SK-N-SH (cell line): ENCODE results near the gene ZNF217. TPM values are rescaled to one million over a fixed set of nuclear protein-coding genes. Genes with fewer than 3 reads are reported as not detected.

Experiments
- CTCF ChIA-PET: fragments of 300-600, 350-600 bp; formaldehyde crosslinking; extraction: SDS; loops from one replicate; lab custom pipeline; 2021; lab: Yijun Ruan, JAX
- POLR2A ChIA-PET: fragments of 350-600 bp; sonication (Branson Sonifier 250); formaldehyde crosslinking; extraction: SDS; loops from one replicate; lab custom pipeline; 2020; ENCODE audit warnings: antibody characterized with exemption, inconsistent platforms; lab: Yijun Ruan, JAX
- DNase-seq: peaks from one replicate; pipeline ENCODE4 v3.0.0; 2012
- H2AFZ ChIP-seq: fragments of 200-600 bp; sonication (generic); 2 replicates; pipeline ENCODE4 v1.8.1; 2016; ENCODE audit warnings: antibody characterized with exemption, mild to moderate bottlenecking, low read depth
- H3F3A ChIP-seq: fragments of 200-600 bp; sonication (generic); replicated peaks from 2 replicates; pipeline ENCODE3; 2016; ENCODE audit warnings: antibody characterized with exemption, mild to moderate bottlenecking; ENCODE audit not compliant: insufficient read depth
- H3K27ac ChIP-seq, 2 experiments: fragments of 200-500 bp in 1 of 2; fragments of 200-600 bp in 1 of 2; sonication (Bioruptor generic) in 1 of 2; sonication (generic), shearing (Covaris generic) in 1 of 2; 2 replicates each; pipeline versions ENCODE4 v1.5.1 to v1.6.1; 2014 to 2016; ENCODE audit warnings: low read depth in 2 of 2, inconsistent platforms in 1 of 2, low read length in 1 of 2, mild to moderate bottlenecking in 1 of 2, mixed read lengths in 1 of 2
- H3K27me3 ChIP-seq: fragments of 200-600 bp; sonication (generic), shearing (Covaris generic); 2 replicates; pipeline ENCODE4 v1.6.1; 2016; ENCODE audit warnings: mixed run types; ENCODE audit not compliant: insufficient read depth
- H3K36me3 ChIP-seq, 2 experiments: fragments of 200-500 bp in 1 of 2; fragments of 200-600 bp in 1 of 2; sonication (Bioruptor generic) in 1 of 2; sonication (generic) in 1 of 2; replicated peaks in 1 of 2; 2 replicates each; pipeline versions ENCODE3 to v1.5.1; 2014 to 2016; ENCODE audit warnings: low read length in 1 of 2, mild to moderate bottlenecking in 1 of 2; ENCODE audit not compliant: insufficient read depth in 2 of 2, control insufficient read depth in 1 of 2
- H3K4me1 ChIP-seq, 2 experiments: fragments of 200-500 bp in 1 of 2; fragments of 200-600 bp in 1 of 2; sonication (Bioruptor generic) in 1 of 2; sonication (generic), shearing (Covaris generic) in 1 of 2; 2 replicates each; pipeline versions ENCODE4 v1.5.1 to v1.6.1; 2014 to 2016; ENCODE audit warnings: low read depth in 1 of 2, low read length in 1 of 2, mixed run types in 1 of 2; ENCODE audit not compliant: insufficient read depth in 2 of 2, control insufficient read depth in 1 of 2
- H3K4me2 ChIP-seq: fragments of 200-600 bp; sonication (generic), shearing (Covaris generic); 2 replicates; pipeline ENCODE4 v1.6.1; 2017; ENCODE audit warnings: mixed run types
- H3K4me3 ChIP-seq, 2 experiments: fragments of 200-500 bp in 1 of 2; fragments of 200-600 bp in 1 of 2; sonication (Bioruptor generic) in 1 of 2; sonication (generic), shearing (Covaris generic) in 1 of 2; 2 replicates each; pipeline versions ENCODE4 v1.5.1 to v1.8.1; 2014 to 2016; ENCODE audit warnings: low read depth in 2 of 2, inconsistent platforms in 1 of 2, low read length in 1 of 2, mild to moderate bottlenecking in 1 of 2, mixed read lengths in 1 of 2, moderate library complexity in 1 of 2
- H3K79me2 ChIP-seq: fragments of 200-600 bp; sonication (generic); 2 replicates; pipeline ENCODE4 v1.8.1; 2017; ENCODE audit warnings: mild to moderate bottlenecking; ENCODE audit not compliant: insufficient read depth
- H3K9ac ChIP-seq: fragments of 200-600 bp; sonication (generic); 2 replicates; pipeline ENCODE4 v1.6.1; 2017; ENCODE audit warnings: mixed run types
- H3K9me2 ChIP-seq: fragments of 200-600 bp; sonication (generic); 2 replicates; pipeline ENCODE4 v1.6.1; 2017; ENCODE audit warnings: mixed run types
- H3K9me3 ChIP-seq: fragments of 200-600 bp; sonication (generic); 2 replicates; pipeline ENCODE4 v1.6.1; 2017; ENCODE audit warnings: mixed run types, mild to moderate bottlenecking, moderate library complexity
- H4K20me1 ChIP-seq: fragments of 200-600 bp; sonication (generic); 2 replicates; pipeline ENCODE4 v1.6.1; 2017; ENCODE audit warnings: mild to moderate bottlenecking, mixed run types; ENCODE audit not compliant: insufficient read depth
- ELF1 ChIP-seq: IDR thresholded peaks from 2 replicates; pipeline ENCODE4 v1.4.0; 2012
- FOSL2 ChIP-seq: IDR thresholded peaks from 2 replicates; pipeline ENCODE4 v1.4.0; 2012; ENCODE audit warnings: low read depth, mild to moderate bottlenecking, moderate library complexity, borderline replicate concordance
- FOXJ3 ChIP-seq: sonication (generic); formaldehyde crosslinking; IDR thresholded peaks from 2 replicates; pipeline ENCODE4 v1.5.1; 2020; ENCODE audit warnings: mild to moderate bottlenecking, missing genetic modification reagents
- FOXM1 ChIP-seq: IDR thresholded peaks from 2 replicates; pipeline ENCODE4 v1.4.0; 2012; ENCODE audit warnings: low read depth, mild to moderate bottlenecking
- GABPA ChIP-seq: IDR thresholded peaks from 2 replicates; pipeline ENCODE4 v1.4.0; 2012; ENCODE audit warnings: low read depth, mild to moderate bottlenecking
- IRF3 ChIP-seq: fragments of 150-350 bp; IDR thresholded peaks from 2 replicates; pipeline ENCODE4 v1.6.1; 2016; ENCODE audit warnings: mild to moderate bottlenecking, low read depth, low read length
- JUND ChIP-seq: IDR thresholded peaks from 2 replicates; pipeline ENCODE4 v1.4.0; 2012
- MAX ChIP-seq: IDR thresholded peaks from 2 replicates; pipeline ENCODE4 v1.4.0; 2012; ENCODE audit warnings: low read depth
- MXI1 ChIP-seq: IDR thresholded peaks from 2 replicates; pipeline ENCODE4 v1.6.1; 2012; ENCODE audit warnings: mild to moderate bottlenecking, low read depth, low read length, improper control_type of control experiment
- NRF1 ChIP-seq: IDR thresholded peaks from 2 replicates; pipeline ENCODE4 v1.6.1; 2012; ENCODE audit warnings: low read depth, mild to moderate bottlenecking, low read length
- POLR2AphosphoS5 ChIP-seq: IDR thresholded peaks from 2 replicates; pipeline ENCODE4 v1.6.1; 2012; ENCODE audit warnings: low read depth, low read length
- RAD21 ChIP-seq: IDR thresholded peaks from 2 replicates; pipeline ENCODE4 v1.6.1; 2012; ENCODE audit warnings: mild to moderate bottlenecking, low read length
- SIN3A ChIP-seq: IDR thresholded peaks from 2 replicates; pipeline ENCODE4 v1.6.1; 2012; ENCODE audit warnings: low read depth, mild to moderate bottlenecking, low read length, moderate library complexity, borderline replicate concordance
- TAF1 ChIP-seq: IDR thresholded peaks from 2 replicates; pipeline ENCODE4 v1.6.1; 2012; ENCODE audit warnings: low read depth, mild to moderate bottlenecking, low read length, moderate library complexity, borderline replicate concordance
- TCF12 ChIP-seq: IDR thresholded peaks from 2 replicates; pipeline ENCODE4 v1.4.0; 2012
- USF2 ChIP-seq: fragments of 150-350 bp; IDR thresholded peaks from 2 replicates; pipeline ENCODE4 v1.6.1; 2017; ENCODE audit warnings: antibody characterized with exemption, low read length, low read depth, borderline replicate concordance
- YY1 ChIP-seq: IDR thresholded peaks from 2 replicates; pipeline ENCODE4 v1.4.0; 2012; ENCODE audit warnings: low read depth, mild to moderate bottlenecking
- WGBS: methylation state at CpG from one replicate; pipeline ENCODE4 v1.1.6; 2017; ENCODE audit warnings: low lambda C conversion rate; 5-methylcytosine and 5-hydroxymethylcytosine counted together
- polyA plus RNA-seq, 3 experiments: library from polyadenylated mRNA; depleted of rRNA; stranded (reverse); fragments of >200 nt; gene quantifications; 2 replicates each; pipeline ENCODE4 v1.2.3, GENCODE V29; 2012
- small RNA-seq, 7 experiments: library from RNA; depleted of rRNA; stranded (forward); fragments of <200 nt; gene quantifications; one replicate each; pipeline ENCODE3, GENCODE V24; 2012
- TF ChIP-seq, protein P1 (sequence below): IDR thresholded peaks from 2 replicates; pipeline ENCODE4; 2012

The ZNF217 gene
- polyA plus RNA-seq, 1 of the 3 experiments (the other 2 are of a cell fraction): 6.9 TPM

DNA sequence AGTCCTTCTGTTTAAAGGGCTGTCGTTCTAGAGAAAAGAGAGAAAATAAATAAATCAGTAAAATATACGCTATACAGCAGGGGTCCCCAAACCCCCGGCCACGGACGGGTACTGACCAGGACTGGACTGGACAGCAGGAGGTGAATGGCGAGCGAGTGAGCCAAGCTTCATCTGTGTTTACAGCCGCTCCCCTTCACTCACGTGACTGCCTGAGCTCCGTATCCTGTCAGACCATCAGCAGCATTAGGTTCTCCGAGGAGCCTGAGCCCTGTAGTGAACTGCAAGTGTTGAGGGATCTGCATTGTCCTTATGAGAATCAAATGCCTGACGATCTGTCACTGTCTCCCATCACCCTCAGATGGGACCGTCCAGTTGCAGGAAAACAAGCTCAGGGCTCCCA, 76.5 kb downstream of the ZNF217 start:
- Histone ChIP-seq H3K27ac (no peak overlapping the region), H3K4me3 (no peak overlapping the region), H3K4me1 (no peaks in the 10 kb centered on the region), H3K9me3 (no peaks in the 10 kb centered on the region), H3K36me3 (no peaks in the 10 kb centered on the region), H3K4me2 (no peak overlapping the region), H3K27me3 (no peaks in the 10 kb centered on the region), H3F3A (no peaks in the 10 kb centered on the region), H3K9me2 (no peaks in the 10 kb centered on the region)
- POLR2A ChIA-PET: no interaction called here
- DNase-seq: no peak
- CTCF ChIA-PET: interaction anchor here (1.7 kb wide), 1 partner anchor 31 kb away, joined by 5 read pairs; no protein-coding TSS in a partner anchor
- TF ChIP-seq JUND (no peak), SIN3A (no peak), USF2 (no peak), FOXJ3 (CRISPR knock-in tag) (no peak), GABPA (no peak), FOXM1 (no peak), MXI1 (no peak), TCF12 (no peak), YY1 (no peak), TAF1 (no peak), FOSL2 (no peak), IRF3 (no peak), POLR2AphosphoS5 (no peak), MAX (no peak), ELF1 (no peak), NRF1 (no peak), RAD21 (no peak)
- TF ChIP-seq, protein P1, sequence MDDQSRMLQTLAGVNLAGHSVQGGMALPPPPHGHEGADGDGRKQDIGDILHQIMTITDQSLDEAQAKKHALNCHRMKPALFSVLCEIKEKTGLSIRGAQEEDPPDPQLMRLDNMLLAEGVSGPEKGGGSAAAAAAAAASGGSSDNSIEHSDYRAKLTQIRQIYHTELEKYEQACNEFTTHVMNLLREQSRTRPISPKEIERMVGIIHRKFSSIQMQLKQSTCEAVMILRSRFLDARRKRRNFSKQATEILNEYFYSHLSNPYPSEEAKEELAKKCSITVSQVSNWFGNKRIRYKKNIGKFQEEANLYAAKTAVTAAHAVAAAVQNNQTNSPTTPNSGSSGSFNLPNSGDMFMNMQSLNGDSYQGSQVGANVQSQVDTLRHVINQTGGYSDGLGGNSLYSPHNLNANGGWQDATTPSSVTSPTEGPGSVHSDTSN: no peak
- TF ChIP-seq, all 33 proteins: peak for 0
- Histone ChIP-seq H2AFZ (no peak overlapping the region), H4K20me1 (no peaks in the 10 kb centered on the region), H3K9ac (no peak overlapping the region), H3K79me2 (no peaks in the 10 kb centered on the region)
- WGBS: 73% methylated on average over 13 of the region's 13 CpGs

Small RNAs within 50 kb of the gene (small RNA-seq; reads per million reads assigned to genes)
- gene RF00019: 0 reads per million in 7 experiments
